Measurements from ENCODE around the gene ADCY6. TPM values are rescaled to one million over a fixed set of nuclear protein-coding genes. Genes with fewer than 3 reads are reported as not detected.

Gene ADCY6
- total RNA-seq, 1 experiment from 2014 or later: 48.3 TPM

DNA sequence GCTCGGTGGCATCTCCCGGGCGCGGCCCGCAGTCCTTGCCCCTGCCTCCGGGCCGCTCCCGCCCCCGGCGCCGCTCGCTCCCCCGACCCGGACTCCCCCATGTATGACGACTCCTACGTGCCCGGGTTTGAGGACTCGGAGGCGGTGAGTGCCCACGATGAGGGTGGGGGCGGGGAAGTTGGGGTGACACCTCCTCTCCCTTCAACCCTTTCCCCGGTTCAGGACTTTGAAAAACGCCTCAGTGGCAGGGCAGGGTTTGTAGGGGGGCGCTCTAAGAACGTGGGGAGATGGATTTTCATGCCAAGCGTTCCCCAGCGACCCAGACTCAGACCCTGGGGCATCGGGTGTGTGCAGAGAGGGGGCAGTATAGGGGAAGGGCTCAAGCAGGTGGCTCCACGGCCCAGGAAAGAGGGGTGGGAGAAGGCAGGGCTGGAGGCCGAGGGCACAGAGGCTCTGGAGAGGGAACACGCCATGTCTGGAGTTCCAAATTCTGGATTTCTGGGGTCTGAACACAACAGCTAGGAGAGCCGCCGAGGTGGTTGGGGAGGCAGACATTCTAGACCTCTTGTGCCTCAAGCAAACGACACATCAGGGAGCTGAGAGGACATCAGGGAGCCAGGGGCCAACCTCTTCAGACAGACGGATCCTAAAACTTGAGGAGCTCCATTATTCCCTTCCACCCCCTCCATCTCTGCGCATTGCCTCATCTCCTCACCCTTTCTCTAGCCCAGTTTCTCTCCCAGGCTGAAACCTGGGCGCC lies 30.1 kb upstream of the ADCY6 start:
- TSS peak; percentile 12 for BruUV-seq (replicated peaks)
- intact Hi-C loops (cut with micrococcal nuclease; ENCODE audit: unreplicated experiment): loop anchor here (5.0 kb wide), 2 partner anchors 33 to 178 kb away; partner anchors contain the start of genes DDN and DDX23
- DNase-seq: no peak
- peak overlapping the region; percentile 92 for H3K4me2 ChIP-seq
- H2AFZ ChIP-seq: 0 out of 2 replicates have a peak overlapping the region, but pooled peaks have one; percentile 69
- H3K4me3 ChIP-seq: peak overlapping the region; percentile 79
- no peaks in the 10 kb centered on the region for H3K9me3 ChIP-seq (ENCODE audit: insufficient read depth, low read depth)
- H3K9me2 ChIP-seq (ENCODE audit: insufficient read depth): no peaks in the 10 kb centered on the region
- H3K27me3 ChIP-seq (ENCODE audit: insufficient read depth, low read depth): no peaks in the 10 kb centered on the region
- H3K27ac ChIP-seq: no peak overlapping the region
- CTCF ChIA-PET: interaction anchor here (0.6 kb wide), 1 partner anchor 72 kb away, joined by 3 read pairs; no protein-coding TSS in a partner anchor
- no peaks in the 10 kb centered on the region for H4K20me1 ChIP-seq (ENCODE audit: insufficient read depth)
- POLR2A ChIA-PET (ENCODE audit: unreplicated experiment): no interaction called here
- H3F3A ChIP-seq (ENCODE audit: insufficient read depth, low read depth): peaks cover 9% of the 10 kb centered on the region; the same call in 1 of the 2 replicates
- no peak for TF ChIP-seq EZH2 (IDR thresholded peaks at IDR 0.05; ENCODE audit: low read depth)
- TF ChIP-seq, protein P1, sequence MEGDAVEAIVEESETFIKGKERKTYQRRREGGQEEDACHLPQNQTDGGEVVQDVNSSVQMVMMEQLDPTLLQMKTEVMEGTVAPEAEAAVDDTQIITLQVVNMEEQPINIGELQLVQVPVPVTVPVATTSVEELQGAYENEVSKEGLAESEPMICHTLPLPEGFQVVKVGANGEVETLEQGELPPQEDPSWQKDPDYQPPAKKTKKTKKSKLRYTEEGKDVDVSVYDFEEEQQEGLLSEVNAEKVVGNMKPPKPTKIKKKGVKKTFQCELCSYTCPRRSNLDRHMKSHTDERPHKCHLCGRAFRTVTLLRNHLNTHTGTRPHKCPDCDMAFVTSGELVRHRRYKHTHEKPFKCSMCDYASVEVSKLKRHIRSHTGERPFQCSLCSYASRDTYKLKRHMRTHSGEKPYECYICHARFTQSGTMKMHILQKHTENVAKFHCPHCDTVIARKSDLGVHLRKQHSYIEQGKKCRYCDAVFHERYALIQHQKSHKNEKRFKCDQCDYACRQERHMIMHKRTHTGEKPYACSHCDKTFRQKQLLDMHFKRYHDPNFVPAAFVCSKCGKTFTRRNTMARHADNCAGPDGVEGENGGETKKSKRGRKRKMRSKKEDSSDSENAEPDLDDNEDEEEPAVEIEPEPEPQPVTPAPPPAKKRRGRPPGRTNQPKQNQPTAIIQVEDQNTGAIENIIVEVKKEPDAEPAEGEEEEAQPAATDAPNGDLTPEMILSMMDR (conservative IDR thresholded peaks at IDR 0.05): no peak
- H3K4me1 ChIP-seq (replicated peaks; ENCODE audit: insufficient read depth): peaks cover 10% of the 10 kb centered on the region; the same call in 1 of the 2 replicates
- H3K36me3 ChIP-seq (ENCODE audit: low read depth): no peaks in the 10 kb centered on the region
- no peaks in the 10 kb centered on the region for H3K79me2 ChIP-seq (ENCODE audit: low read depth)

DNA sequence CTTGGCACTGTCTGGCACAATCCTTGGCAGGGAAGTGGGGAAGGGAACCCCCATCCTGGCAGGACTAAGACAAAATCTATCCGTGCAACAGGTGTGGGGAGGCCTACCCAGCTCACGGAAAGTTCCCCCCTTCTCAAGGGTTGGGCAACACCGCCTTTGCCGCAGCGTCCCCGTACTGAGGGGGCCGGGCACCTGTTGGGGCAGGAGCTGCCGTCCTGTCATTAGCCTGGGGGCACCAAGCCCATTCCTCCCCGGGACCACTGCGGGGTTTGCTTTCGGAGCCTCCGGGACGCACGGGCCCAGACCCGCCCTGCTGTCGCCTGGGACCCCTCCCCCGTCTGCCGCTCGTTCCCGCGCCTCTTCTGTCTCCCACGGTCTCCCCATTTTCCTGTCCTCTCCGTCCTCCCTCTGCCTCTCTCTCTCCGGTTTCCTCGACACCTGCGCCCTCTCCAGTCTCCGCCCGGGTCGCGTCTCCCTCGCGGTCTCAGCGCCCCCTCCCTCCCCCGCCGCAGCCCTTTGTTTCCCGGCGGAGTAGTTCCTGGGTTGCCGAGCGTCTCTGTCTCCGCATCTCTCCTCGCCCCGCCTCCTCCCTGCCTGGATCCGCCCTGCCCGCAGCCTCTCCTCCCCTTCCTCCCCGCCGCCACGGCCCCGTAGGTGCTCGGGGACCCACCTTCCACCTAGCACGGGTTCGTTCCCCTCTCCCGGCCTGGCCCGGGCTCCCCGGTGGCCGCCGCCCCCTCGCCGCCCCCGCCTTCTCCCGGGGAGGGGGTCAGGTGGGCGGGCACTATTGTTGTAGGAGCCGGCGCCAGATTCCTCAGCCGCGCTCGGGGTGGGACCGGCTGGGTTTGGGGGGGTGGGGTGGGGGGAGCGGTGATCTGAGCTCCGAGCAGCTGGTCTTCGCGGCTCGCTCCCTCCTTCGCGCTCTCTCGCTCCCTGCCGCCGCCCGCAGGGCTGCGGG lies 29.3 kb upstream of the ADCY6 start, which contains the start of gene CACNB3:
Gene CACNB3 (plus strand): TSS at position 624 of the 958 bp plus-strand sequence. CDS start 434 bp downstream, outside the sequence.
- intact Hi-C loops (cut with micrococcal nuclease; ENCODE audit: unreplicated experiment): loop anchor here (5.0 kb wide), 2 partner anchors 34 to 179 kb away; partner anchors contain the start of genes DDN and DDX23
- H3F3A ChIP-seq (ENCODE audit: insufficient read depth, low read depth): peaks cover 9% of the 10 kb centered on the region; the same call in 1 of the 2 replicates
- no peaks in the 10 kb centered on the region for H3K27me3 ChIP-seq (ENCODE audit: insufficient read depth, low read depth)
- no peaks in the 10 kb centered on the region for H3K9me3 ChIP-seq (ENCODE audit: insufficient read depth, low read depth)
- H2AFZ ChIP-seq: peak within 1 kb of the TSS; percentile 85
- POLR2A ChIA-PET (ENCODE audit: unreplicated experiment): interaction anchor here (0.7 kb wide), 1 partner anchor 446 kb away, joined by 8 read pairs; no protein-coding TSS in a partner anchor
- DNase-seq: peak in 1 of 2 experiments; percentile 74
- no peaks in the 10 kb centered on the region for H3K36me3 ChIP-seq (ENCODE audit: low read depth)
- peak within 1 kb of the TSS; percentile 79 for H3K4me3 ChIP-seq
- BruUV-seq (replicated peaks): no TSS peak
- peaks cover 10% of the 10 kb centered on the region; the same call in 1 of the 2 replicates for H3K4me1 ChIP-seq (replicated peaks; ENCODE audit: insufficient read depth)
- no peak for TF ChIP-seq EZH2 (IDR thresholded peaks at IDR 0.05; ENCODE audit: low read depth)
- TF ChIP-seq, protein P1 (conservative IDR thresholded peaks at IDR 0.05): no peak
- peak within 1 kb of the TSS; percentile 92 for H3K4me2 ChIP-seq
- no peak within 1 kb of the TSS for H3K27ac ChIP-seq
- no peaks in the 10 kb centered on the region for H3K79me2 ChIP-seq (ENCODE audit: low read depth)
- no peaks in the 10 kb centered on the region for H4K20me1 ChIP-seq (ENCODE audit: insufficient read depth)
- no peaks in the 10 kb centered on the region for H3K9me2 ChIP-seq (ENCODE audit: insufficient read depth)
- CTCF ChIA-PET: no interaction called here
